GM19395 (cell line): ENCODE measurements around the gene PIP4K2B.

Experiments used
- ATAC-seq: cut with Tn5 transposase; IDR thresholded peaks from one replicate; pipeline ENCODE4 v1.9.1; 2021; ENCODE audit warnings: mild to moderate bottlenecking, moderate library complexity; ENCODE audit not compliant: unreplicated experiment

The PIP4K2B gene

GRCh38 chr17:38746004-38746848 lies 53.1 kb downstream of the PIP4K2B start:
- ATAC-seq, result no peak

- ATAC-seq, result no peak
These were observed 53.8 kb downstream of the PIP4K2B start for GRCh38 chr17:38745545-38745944.

- ATAC-seq, result no peak
These were observed 55.7 kb downstream of the PIP4K2B start for GRCh38 chr17:38743556-38744171.

- no peak for ATAC-seq
These were observed 56.7 kb downstream of the PIP4K2B start for GRCh38 chr17:38742411-38743308.

GRCh38 chr17:38741921-38742410 lies 57.4 kb downstream of the PIP4K2B start:
- ATAC-seq, result no peak

- no peak for ATAC-seq
These were observed 57.9 kb downstream of the PIP4K2B start for GRCh38 chr17:38741461-38741860.

GRCh38 chr17:38740806-38741205 lies 58.5 kb downstream of the PIP4K2B start:
- no peak for ATAC-seq

- ATAC-seq, result no peak
These were observed 59.3 kb downstream of the PIP4K2B start for GRCh38 chr17:38740044-38740443.

GRCh38 chr17:38739305-38739704 lies 60.1 kb downstream of the PIP4K2B start:
- ATAC-seq, result no peak

- no peak for ATAC-seq
These were observed 60.7 kb downstream of the PIP4K2B start for GRCh38 chr17:38738686-38739085.

GRCh38 chr17:38738007-38738662 lies 61.2 kb downstream of the PIP4K2B start:
- no peak for ATAC-seq

GRCh38 chr17:38735161-38735997 lies 64.0 kb downstream of the PIP4K2B start:
- ATAC-seq, result no peak

GRCh38 chr17:38733982-38734973 lies 65.1 kb downstream of the PIP4K2B start:
- no peak for ATAC-seq

- no peak for ATAC-seq
These were observed 65.9 kb downstream of the PIP4K2B start for GRCh38 chr17:38733282-38733981.

GRCh38 chr17:38732376-38733281 lies 66.7 kb downstream of the PIP4K2B start:
- ATAC-seq, result no peak

- ATAC-seq, result no peak
These were observed 67.6 kb downstream of the PIP4K2B start for GRCh38 chr17:38731526-38732294.
